ENCODE measurements around the gene INPP1.
"Not testable (repeated sequence)": the region's sequence is repeated elsewhere in the genome, so short reads cannot be mapped to it uniquely, and the experiment has no call there.

The INPP1 gene

DNA sequence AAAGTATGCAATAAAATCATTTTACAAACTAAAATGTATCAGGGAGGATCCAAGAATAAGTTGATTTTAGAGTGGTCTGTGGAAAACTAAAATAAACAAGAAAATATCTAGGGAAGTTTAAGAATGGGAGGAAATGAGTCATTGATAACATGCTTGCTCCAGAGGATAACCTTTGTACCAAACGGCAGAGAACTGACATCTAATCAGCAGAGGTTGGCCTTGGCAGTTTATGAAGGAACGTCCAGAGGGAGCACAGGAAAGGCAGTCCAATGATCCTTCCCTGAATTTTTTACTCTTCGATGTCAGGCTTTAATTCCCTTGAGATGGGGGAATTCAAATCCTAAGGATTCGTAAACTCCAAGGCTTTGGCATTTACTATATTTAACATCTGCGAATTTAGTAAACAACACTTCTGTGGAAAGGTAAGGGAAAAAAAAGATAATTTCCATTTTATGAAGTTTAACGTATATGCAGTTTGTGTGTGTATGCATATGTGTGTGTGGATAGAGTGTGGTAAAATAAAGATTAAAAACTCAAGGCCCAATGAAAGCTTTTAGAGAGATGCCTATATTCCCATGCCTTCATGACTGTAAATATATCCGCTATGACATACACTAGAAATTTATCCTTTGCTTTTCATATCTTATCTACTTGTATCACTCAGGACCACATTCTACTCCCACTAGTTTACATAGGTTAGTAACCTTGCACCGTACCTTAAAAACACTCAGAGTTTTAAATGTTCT lies 8.7 kb upstream of the INPP1 start:
- no peak for DNase-seq

DNA sequence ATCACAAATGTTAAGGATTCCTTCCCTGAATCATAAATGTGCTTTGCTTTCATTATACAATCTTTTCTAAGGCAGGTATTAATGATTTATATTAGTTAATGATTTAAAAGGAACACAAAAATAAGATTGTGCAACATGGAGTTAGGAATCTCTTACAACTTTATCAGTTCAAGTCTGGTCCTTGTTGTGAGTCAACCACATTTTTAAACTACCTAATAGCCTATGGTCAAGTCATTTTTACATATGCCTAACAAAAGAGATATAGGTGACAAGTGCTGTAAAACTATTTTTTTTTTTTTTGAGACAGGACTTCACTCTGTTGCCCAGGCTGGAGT lies 8.2 kb upstream of the INPP1 start:
- no peak for DNase-seq

DNA sequence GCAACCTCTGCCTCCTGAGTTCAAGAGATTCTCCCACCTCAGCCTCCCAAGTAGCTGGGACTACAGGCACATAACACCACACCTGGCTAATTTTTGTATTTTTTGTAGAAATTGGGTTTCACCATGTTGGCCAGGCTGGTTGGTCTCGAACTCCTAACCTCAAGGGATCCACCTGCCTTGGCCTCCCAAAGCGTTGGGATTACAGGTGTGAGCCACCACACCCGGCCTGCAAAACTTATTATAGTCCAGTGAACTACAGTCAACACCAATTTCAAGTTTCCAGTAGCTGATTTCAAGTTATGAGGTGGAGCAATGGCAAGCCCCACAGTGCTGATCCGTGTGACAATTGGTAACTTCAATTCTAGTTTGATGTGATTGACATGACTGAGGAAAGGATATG lies 7.8 kb upstream of the INPP1 start:
- not testable (repeated sequence) for DNase-seq

DNA sequence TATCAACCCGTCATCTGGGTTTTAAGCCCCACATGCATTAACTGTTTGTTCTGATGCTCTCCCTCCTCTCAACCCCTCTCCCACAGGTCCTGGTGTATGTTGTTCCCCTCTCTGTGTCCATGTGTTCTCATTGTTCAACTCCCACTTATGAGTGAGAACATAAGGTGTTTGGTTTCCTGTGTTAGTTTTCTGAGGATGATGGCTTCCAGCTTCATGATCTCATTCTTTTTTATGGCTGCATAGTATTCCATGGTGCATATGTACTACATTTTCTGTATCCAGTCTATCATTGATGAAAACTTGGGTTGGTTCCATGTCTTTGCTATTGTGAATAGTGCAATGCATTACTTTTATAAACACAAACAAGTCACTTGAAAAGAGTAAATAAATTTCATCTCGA lies 7.0 kb upstream of the INPP1 start:
- no peak for DNase-seq

DNA sequence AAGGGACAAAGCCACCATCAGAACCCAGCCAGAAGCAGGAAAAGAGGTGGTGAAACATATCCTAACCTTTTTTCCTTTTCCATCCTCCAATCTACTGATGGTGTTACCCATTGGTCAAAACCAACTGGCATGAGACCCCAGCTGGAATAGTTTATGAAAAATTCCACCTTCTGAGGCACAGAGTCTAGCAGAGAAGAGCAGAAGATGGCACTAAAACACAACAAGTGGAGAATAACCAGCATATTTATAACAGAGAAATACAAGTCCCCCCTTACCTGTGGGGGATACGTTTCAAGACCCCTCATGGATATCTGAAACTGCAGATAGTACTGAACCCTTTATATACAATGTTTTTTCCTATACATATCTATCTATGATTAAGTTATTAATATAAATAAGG lies 4.9 kb upstream of the INPP1 start:
- no peak for DNase-seq

DNA sequence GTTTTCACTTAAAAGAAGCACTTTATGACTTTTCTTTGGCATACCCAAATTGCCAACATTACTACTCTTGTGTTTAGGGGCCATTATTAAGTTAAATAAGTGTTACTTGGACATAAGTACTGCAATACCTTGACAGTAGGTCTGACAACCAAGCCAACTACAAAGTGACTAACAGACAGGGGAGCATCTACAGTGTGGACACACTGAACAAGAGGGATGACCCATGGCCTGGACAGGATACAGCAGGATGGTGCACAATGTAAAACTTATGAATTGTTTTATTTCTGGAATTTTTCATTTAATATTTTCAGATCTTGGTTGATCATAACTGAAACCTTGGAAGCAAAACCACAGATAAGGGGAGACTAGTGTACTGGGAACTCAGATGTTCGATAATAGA lies 4.0 kb upstream of the INPP1 start:
- DNase-seq: no peak

DNA sequence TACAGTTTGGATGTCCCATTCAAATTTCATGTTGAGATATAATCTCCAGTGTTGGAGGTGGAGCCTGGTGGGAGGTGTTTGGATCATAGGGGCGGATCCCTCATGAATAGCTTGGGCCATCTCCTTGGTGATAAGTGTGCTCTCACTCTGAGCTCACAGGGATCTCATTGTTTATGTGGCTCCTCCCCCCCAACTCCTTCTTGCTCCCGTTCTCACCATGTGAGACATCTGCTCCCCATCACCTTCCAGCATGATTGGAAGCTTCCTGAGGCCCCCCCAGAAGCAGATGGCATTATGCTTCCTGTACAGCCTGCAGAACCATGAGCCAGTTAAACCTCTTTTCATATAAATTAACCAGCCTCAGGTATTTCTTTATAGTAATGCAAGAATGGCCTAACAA lies 3.0 kb upstream of the INPP1 start:
- no peak for DNase-seq

DNA sequence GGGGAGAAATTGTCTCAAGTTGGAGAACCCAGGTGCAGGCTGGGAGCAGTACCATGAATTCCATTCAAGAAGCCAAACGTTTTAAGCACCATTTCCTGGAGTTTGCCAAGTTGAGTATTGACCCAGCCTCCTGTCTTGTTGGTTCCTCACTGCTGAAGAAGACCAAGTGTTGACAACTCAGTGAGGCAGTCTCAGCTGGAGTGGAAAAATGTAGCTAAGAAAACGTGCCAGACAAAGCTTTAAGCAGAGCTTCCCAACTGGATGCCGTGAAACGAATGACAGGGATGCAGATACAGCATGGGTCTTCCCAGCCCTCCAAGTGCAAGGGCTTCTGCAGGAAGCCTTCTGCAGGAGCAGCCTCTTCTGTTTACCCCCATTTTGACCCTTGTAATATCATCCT lies 778 bp upstream of the INPP1 start:
- DNase-seq: no peak

DNA sequence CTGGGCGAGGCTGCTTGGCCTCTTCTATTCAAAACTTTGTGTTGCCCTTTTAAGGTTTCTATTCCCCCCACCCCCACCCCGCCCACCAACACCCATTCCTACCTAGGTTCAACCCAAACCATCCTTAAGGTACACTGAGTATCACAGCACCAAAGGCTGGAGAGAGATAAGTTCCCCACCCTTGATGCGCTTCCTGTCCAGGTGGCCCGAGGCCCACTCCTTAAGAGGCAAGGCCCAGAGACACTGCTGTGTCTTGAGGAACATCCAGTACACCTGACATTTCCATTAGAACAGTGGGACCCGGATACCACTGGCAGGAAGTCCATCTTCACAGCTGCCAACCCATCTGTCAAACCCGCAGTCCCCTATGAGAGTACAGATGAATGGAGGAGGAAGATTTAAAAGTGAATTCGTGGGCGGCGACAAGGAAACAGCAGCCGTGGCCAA lies 277 bp upstream of the INPP1 start:
- DNase-seq: no peak

DNA sequence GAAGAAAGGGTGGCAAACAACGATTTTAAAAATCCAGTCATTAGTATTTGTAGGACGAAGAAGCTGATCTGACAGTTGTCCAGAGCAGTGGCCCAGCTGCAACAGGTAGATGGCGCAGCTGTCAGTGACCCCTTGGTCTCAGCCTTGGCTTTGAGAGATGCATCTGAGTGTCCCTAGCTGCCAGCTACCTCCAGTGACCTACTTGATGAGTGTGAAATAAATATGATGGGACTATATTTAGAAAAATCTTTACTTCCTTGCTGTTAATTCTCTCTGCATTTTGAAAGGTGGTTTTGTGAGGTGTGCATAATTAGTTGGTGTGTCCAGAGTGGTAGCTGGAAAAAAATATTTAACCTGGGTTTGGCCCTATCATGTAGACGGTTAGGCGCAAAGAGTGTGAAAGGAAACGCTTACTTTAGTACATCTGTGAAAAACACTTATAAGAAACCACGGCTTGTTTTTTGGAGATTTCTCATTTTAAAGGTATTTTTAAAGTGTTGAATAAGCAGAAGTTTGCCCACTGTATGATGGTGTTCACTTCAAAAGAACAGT lies 963 bp downstream of the INPP1 start:
- no peak for DNase-seq

DNA sequence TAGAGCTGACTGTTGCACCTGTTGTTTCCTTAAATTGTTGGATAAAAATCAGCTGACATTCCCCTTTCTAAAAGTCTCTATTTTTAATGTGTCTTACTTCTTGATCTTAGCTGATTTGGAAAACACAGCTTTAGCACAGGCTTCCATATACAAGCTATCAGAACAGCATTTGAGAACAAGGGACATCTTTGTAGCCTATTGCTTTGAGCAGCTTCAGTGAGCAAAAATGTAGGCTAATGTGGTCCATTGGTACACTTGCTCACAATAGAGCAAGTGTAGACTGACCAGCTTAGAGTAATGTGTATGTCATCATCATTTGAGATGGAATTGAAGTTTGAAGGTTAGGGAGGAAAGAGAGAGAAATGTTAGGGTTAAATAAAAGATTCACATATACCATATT lies 7.0 kb downstream of the INPP1 start:
- no peak for DNase-seq

DNA sequence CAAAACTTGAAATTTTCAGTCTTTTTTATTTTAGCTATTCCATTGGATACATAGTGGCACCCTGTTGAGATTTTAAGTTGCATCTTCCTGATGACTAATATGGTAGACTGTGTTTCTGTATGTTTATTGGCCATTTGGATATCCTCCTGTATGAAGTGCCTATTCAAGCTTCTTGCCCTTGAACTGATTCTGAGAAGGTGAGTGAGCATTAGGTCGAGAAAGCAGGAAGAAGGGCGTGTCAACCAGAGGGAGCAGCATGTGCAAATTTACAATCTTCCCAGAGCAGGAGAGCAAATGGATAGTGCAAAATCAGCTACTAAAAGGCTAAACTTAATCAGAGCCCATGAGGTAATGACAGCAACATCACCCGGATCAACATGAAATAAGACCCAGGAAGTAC lies 8.6 kb downstream of the INPP1 start:
- no peak for DNase-seq

DNA sequence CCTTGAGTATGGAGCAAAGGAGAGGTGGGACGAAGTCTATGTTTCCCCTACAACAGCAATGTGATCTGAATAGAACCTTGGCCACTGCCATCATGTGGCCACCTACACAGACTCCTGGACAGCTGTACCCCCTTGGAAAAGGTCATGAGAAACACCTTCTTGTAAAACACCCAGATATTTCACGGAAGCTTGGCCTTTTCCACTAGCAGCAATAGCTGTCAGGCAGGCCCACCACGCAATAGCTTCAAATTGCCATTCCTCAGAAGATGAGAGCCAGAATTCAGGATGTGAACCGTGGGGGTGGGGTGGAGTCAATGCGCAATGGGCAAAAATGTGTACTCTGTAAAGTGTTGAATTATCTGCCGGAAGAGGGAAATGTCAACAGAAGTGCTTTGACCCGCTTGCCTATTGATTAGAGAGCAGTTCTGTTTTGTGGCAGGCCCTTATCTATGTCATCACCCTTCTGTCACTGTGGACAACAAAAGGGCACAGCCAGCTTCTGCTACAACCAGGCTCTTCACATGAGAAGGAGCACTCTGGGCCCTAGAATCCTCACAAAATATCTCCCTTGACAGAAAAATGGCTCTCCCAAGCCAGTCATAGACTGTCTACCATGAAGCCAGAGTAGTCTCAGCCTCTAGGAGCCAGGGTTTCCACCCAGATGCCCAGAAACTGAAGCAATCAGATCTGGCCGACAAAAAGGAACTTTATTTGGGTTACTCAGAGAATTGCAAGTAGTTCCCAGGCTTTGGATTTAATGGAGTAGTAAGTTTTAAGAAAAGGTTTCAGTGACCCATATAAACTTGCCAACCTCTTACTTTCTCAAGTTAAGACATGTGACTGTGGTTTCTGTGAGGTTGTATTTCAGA lies 9.5 kb downstream of the INPP1 start:
- DNase-seq: no peak

DNA sequence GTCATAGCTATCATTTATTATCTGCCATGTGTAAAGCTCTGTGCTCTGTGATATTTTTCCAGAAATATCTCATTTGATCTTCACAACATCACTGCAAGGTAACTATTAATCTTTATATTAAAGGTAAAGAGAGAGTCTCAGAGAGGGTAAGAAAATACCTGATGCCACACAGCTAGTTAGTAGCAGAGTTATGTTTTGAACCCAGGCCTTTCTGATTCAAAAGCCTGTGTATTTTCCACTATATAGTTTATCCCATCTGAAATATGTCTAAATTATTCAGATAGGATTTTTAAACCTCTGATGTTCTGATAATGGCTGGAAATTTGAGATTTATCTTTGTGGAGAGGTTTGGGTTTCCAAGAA lies 10.1 kb downstream of the INPP1 start:
- no peak for DNase-seq

DNA sequence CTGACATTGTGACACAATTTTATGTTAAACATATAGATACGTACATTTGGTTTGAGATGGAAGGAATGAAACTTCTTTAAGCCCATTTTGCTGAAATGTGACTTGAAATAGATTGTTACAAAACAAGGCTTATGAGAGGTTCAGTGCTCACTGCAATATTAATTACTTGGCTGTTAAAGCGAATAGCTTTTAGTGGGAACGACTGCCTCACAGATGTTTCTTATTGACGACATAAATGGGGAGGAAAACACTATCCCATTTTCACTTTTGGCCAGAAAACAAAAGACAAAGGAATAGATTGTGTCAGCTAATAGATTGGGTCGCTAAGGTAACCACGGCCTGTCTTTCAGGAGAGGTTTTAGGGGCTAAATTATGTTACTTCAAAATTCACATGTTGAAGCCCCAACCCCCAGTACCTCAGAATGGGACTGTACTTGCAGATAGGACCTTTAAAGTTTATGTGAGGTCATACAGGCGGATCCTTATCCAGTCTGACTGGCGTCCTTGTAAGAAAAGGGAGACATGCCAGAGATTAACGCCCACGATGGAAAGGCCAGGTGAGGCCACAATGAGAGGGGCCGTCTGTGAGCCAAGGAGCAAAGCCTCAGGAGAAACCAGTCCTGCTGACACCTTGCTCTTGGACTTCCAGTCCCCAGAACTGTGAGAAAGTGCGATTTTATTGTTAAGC lies 10.8 kb downstream of the INPP1 start:
- no peak for DNase-seq

DNA sequence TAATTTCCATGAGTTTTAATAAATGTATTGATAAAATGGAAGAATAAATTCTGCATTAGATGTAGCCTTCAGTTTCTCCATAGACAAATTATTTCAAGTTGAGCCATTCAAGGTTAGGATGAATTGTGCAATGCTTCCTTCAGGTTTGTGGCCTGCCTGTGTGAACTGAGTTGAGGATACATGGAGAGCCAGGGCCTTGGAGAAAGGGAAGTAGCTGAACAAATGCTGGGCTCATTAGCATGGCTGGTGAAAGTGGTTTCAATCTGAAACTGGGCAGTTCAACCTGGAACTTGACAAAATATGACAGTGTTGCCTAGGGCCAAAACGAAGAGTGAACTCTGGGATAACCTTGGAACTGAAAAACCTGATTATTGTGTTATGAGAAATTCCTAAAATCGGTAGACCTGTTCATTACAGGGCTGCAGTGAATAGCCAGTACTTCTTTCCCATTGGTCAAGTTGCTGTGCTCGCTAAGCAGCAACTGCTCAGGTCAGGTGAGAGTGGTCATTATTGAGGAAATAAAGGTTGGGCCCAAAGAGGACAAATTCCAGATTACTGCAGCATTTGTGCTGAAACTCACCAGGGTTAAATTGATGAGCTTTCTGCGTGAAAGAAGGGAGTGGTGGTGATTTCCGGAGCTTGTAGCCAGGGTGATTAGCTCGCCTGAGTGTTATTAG lies 12.7 kb downstream of the INPP1 start:
- DNase-seq: no peak

DNA sequence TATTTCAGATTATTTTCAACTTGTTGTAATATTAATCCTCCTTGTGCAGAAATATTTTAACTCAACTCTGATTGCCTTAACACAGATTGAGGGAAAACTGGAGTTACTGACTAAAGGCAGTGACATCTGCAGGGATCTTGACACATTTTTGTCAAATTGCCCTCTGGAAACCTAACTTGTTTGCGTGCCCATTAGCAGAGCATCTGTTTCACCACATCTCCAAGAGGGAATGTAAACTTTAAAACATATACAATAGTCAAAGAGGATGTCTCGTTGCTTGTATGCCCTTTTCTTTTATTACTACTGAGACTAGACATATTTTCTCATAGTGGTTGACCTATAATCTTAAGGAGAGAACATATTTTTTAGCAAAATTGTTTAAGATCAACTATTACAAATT lies 14.2 kb downstream of the INPP1 start:
- no peak for DNase-seq

DNA sequence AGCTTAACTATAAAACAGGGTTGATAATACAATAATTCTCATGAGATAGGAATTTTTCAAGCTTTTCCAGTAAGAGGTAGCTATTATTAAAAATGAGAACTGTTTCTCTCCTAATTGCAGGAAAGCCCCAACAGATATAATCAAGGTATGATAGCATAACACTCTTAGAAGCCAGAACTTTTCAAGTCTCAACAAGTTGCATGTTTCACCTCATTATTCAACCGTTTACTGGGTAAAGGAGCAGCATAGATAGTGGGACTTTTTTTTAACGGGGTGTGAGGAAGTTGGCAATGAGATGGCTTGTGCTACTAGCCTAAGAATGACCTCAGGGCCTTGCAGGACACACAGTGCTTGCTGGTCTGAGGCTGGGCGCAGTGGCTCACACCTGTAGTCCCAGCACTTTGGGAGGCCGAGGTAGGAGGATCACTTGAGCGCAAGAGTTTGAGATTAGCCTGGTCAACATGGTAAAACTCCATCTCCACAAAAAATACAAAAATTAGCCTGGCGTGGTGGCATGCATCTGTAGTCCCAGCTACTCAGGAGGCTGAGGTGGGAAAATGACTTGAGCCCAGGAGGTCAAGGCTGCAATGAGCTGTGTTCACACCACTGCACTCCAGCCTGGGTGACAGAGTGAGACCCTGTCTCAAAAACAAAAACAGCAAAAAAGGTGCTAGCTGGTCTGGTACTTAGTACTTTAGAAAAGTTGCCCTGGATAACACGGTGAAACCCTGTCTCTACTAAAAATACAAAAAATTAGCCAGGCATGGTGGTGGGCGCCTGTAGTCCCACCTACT lies 15.5 kb downstream of the INPP1 start:
- DNase-seq: not testable (repeated sequence)

DNA sequence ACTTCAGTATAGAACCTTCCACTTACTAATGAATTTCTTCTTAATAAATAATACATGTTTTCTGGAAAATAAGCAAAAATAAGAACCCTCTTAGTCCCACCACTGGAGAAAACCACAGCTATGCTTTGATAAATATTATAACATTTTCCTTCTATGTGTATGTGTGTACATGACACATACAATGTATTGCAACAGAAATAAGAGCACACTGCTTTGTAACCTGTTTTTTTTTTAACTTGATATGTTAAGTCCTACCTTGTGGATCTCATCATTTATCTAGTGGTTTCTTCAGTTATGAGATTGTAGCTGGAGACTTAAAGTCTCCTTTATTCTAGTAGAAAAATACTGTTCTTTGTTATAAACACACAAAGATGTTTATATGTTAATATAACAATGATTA lies 17.2 kb downstream of the INPP1 start:
- DNase-seq: no peak

DNA sequence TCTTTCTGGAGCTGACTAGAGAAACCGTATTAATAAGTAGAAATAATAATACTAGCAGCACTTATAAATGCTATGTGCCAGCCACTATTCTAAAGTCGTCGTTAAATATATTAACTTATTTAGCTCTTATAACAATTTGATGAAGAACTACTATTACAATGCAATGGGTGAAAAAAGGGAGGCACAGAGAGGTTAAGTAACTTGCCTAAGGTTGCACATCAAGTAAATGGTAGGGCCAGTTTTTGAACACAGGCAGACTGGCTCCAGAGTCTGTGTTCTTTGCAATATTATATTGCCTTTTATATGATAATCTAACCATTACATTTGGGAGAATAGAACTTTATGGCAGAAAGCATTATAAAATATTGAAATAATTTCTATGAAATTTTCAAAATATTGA lies 17.6 kb downstream of the INPP1 start:
- DNase-seq: no peak

DNA sequence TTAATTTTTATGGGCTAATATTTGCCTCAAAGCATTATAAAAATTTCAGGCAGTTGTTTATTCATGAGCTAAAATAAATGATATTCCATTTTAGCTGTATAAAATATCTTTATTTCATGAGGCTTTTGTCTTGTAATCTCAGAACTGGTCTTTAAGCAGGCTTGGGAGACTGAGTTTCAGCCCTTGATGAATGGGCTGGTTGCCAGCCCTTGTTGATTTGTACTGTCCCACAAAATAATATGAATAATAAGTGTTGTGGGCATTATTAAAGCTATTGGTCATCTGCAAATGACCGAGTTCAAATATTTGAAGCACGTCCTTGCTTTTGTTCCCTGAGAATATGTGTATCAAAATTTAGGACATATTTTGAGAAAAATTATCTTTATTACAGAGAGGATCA lies 18.2 kb downstream of the INPP1 start:
- no peak for DNase-seq

DNA sequence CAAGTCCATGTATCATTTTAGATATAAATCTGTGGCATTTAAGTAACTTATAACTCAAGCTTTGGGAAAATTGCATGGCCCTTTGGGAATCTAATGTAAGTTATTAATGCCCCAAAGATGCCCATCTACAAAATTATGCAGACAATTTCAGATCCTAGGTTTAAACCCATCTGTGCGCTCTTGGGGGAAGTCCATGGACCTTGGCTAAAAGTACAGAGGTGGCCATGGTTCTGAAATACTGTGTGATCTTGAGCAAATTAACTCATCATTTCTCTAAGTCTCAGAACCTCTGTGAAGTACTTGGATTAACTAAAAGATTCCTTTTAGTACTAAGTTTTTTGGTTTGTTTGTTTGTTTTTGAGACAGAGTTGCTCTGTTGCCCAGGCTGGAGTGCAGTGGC lies 19.5 kb downstream of the INPP1 start:
- no peak for DNase-seq

Measured in amniotic stem cell (primary cell).